AG10803 (cell line): ENCODE data around the gene AHSG.

Experiments
- DNase-seq: peaks from one replicate; pipeline ENCODE4 v3.0.0; 2010; ENCODE audit warnings: low read depth
- H3K4me3 ChIP-seq: 2 replicates; pipeline ENCODE4 v1.5.1; 2011; ENCODE audit warnings: mild to moderate bottlenecking, low read length, control low read depth
- CTCF ChIP-seq: conservative IDR thresholded peaks from 2 replicates; pipeline ENCODE4 v1.5.1; 2011; ENCODE audit warnings: mild to moderate bottlenecking, low read length, control low read depth, inconsistent platforms

The AHSG gene

GRCh38 chr3:186653080-186653707, 40.3 kb downstream of the AHSG start:
- DNase-seq = no peak

GRCh38 chr3:186653984-186654383, 41.1 kb downstream of the AHSG start:
- H3K4me3 ChIP-seq = no peak overlapping the region
- DNase-seq = no peak
- TF ChIP-seq CTCF = no peak

More at GRCh38 chr3:186653080-186653707, 40.3 kb downstream of the AHSG start:
- no peak for TF ChIP-seq CTCF
- no peak overlapping the region for H3K4me3 ChIP-seq

GRCh38 chr3:186663361-186664118, 50.7 kb downstream of the AHSG start:
- no peak overlapping the region for H3K4me3 ChIP-seq
- no peak for TF ChIP-seq CTCF
- no peak for DNase-seq

GRCh38 chr3:186664119-186664495, 51.2 kb downstream of the AHSG start:
- DNase-seq = no peak
- H3K4me3 ChIP-seq = no peak overlapping the region
- TF ChIP-seq CTCF = no peak

- H3K4me3 ChIP-seq = no peak overlapping the region
- no peak for TF ChIP-seq CTCF
- no peak for DNase-seq
Observed at GRCh38 chr3:186664506-186664905, 51.6 kb downstream of the AHSG start.

- no peak within 1 kb of the TSS for H3K4me3 ChIP-seq
- no peak for DNase-seq
- no peak for TF ChIP-seq CTCF
Observed at GRCh38 chr3:186665625-186666188, 52.8 kb downstream of the AHSG start, which contains the start of gene HRG. TSS of gene HRG (plus strand) at chr3:186666014. CDS start at chr3:186666032, 18 bp downstream.

- no peak for TF ChIP-seq CTCF
- no peak for DNase-seq
- no peak overlapping the region for H3K4me3 ChIP-seq
Observed at GRCh38 chr3:186668426-186668825, 55.6 kb downstream of the AHSG start.
